ENCODE data around the gene SERPING1. TPM values are rescaled to one million over a fixed set of nuclear protein-coding genes. Genes with fewer than 3 reads are reported as not detected.

The SERPING1 gene
- total RNA-seq, 1 donor from 2014 or later, result 62.5 TPM

GRCh38 chr11:57644748-57645688 lies 47.5 kb downstream of the SERPING1 start:
- Mint-ChIP-seq H3K36me3 (ENCODE audit: low read depth, unreplicated experiment) (no peaks in the 10 kb centered on the region), H3K9me3 (ENCODE audit: unreplicated experiment) (no peaks in the 10 kb centered on the region), H3K27me3 (ENCODE audit: low read depth, unreplicated experiment) (no peaks in the 10 kb centered on the region), H3K4me3 (ENCODE audit: unreplicated experiment) (peak overlapping the region; percentile 20), H3K27ac (ENCODE audit: unreplicated experiment) (peak overlapping the region; percentile 58), H3K4me1 (ENCODE audit: low read depth, unreplicated experiment) (peaks cover 72% of the 10 kb centered on the region)
- DNase-seq (ENCODE audit: low read depth) (peak; percentile 33), FAIRE-seq (no peak)
- Histone ChIP-seq H3K27ac (ENCODE audit: low read depth, low read length) (no peak overlapping the region), H3K9me3 (ENCODE audit: insufficient read depth, low read depth, low read length) (no peaks in the 10 kb centered on the region), H3K4me2 (ENCODE audit: low read length) (peak overlapping the region; percentile 46), H3K4me3 (ENCODE audit: insufficient read depth, low read depth, low read length) (no peak overlapping the region), H2AFZ (ENCODE audit: low read depth, low read length) (no peak overlapping the region), H3K79me2 (ENCODE audit: insufficient read depth, low read length) (peaks cover 18% of the 10 kb centered on the region), H3K27me3 (ENCODE audit: insufficient read depth, low read length) (peaks cover 37% of the 10 kb centered on the region), H3K4me1 (ENCODE audit: insufficient read depth, low read length) (peaks cover 37% of the 10 kb centered on the region), H4K20me1 (ENCODE audit: insufficient read depth, low read length) (peaks cover 94% of the 10 kb centered on the region), H3K36me3 (ENCODE audit: insufficient read depth, low read length) (no peaks in the 10 kb centered on the region), H3K9ac (ENCODE audit: low read length) (peak overlapping the region; percentile 20)
- TF ChIP-seq EZH2 (IDR thresholded peaks at IDR 0.05; ENCODE audit: insufficient read depth, low read length), result no peak
- peak; percentile 70 for TF ChIP-seq CTCF (IDR thresholded peaks at IDR 0.05; ENCODE audit: insufficient read depth, low read depth, low read length)

GRCh38 chr11:57645689-57646085 lies 48.2 kb downstream of the SERPING1 start:
- Mint-ChIP-seq H3K4me3 (ENCODE audit: unreplicated experiment) (peak overlapping the region; percentile 63), H3K36me3 (ENCODE audit: low read depth, unreplicated experiment) (no peaks in the 10 kb centered on the region), H3K27me3 (ENCODE audit: low read depth, unreplicated experiment) (no peaks in the 10 kb centered on the region), H3K9me3 (ENCODE audit: unreplicated experiment) (no peaks in the 10 kb centered on the region), H3K27ac (ENCODE audit: unreplicated experiment) (no peak overlapping the region), H3K4me1 (ENCODE audit: low read depth, unreplicated experiment) (peaks cover 72% of the 10 kb centered on the region)
- no peak overlapping the region for H3K9ac ChIP-seq (ENCODE audit: low read length)
- H3K9me3 ChIP-seq (ENCODE audit: insufficient read depth, low read depth, low read length), result no peaks in the 10 kb centered on the region
- H2AFZ ChIP-seq (ENCODE audit: low read depth, low read length), result no peak overlapping the region
- FAIRE-seq (no peak), DNase-seq (ENCODE audit: low read depth) (no peak)
- peaks cover 87% of the 10 kb centered on the region for H4K20me1 ChIP-seq (ENCODE audit: insufficient read depth, low read length)
- TF ChIP-seq EZH2 (IDR thresholded peaks at IDR 0.05; ENCODE audit: insufficient read depth, low read length), result no peak
- no peak for TF ChIP-seq CTCF (IDR thresholded peaks at IDR 0.05; ENCODE audit: insufficient read depth, low read depth, low read length)
- no peaks in the 10 kb centered on the region for H3K36me3 ChIP-seq (ENCODE audit: insufficient read depth, low read length)
- H3K4me3 ChIP-seq (ENCODE audit: insufficient read depth, low read depth, low read length), result no peak overlapping the region
- peaks cover 33% of the 10 kb centered on the region for H3K4me1 ChIP-seq (ENCODE audit: insufficient read depth, low read length)
- H3K4me2 ChIP-seq (ENCODE audit: low read length), result no peak overlapping the region
- H3K27me3 ChIP-seq (ENCODE audit: insufficient read depth, low read length), result peaks cover 37% of the 10 kb centered on the region
- peaks cover 11% of the 10 kb centered on the region for H3K79me2 ChIP-seq (ENCODE audit: insufficient read depth, low read length)
- no peak overlapping the region for H3K27ac ChIP-seq (ENCODE audit: low read depth, low read length)
